Measurements from ENCODE around the gene RGL4.

DNA sequence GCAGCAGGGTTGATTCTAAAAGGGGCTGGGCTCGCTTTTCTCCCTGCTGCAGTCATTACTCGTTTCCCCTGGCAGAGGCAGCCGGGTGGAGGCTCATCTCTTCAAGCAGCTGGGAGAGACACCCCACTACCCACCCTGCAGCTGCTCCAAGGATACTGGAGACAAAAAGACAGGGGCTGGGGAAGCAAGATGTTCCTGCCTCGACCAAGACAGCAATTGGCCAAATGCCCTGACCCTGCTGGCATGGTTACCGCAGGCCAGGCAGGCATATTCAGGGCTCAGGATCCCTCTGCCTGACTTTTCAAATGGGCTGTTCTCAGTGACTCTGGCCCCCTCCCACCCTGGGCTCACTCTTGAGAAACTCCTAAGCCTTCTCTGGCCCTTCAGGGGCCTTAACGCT lies 6.8 kb upstream of the RGL4 start:
- TF ChIP-seq POLR2AphosphoS5 (IDR thresholded peaks at IDR 0.05; ENCODE audit: borderline replicate concordance, low read depth, low read length) (no peak), EZH2 (IDR thresholded peaks at IDR 0.05) (no peak), FOXP2 (optimal IDR thresholded peaks at IDR 0.05; ENCODE audit: control extremely low read depth, extremely low read length, insufficient read depth) (no peak)
